GM12878 (cell line): Measurements from ENCODE around the gene PROX1. TPM values are rescaled to one million over a fixed set of nuclear protein-coding genes. Genes with fewer than 3 reads are reported as not detected.

Experiments
- BCLAF1 ChIP-seq: fragments of 450-650 bp; IDR thresholded peaks from 2 replicates; pipeline ENCODE4 v1.6.1; 2017; ENCODE audit warnings: antibody characterized with exemption, mild to moderate bottlenecking, moderate library complexity
- CEBPB ChIP-seq, 2 experiments: fragments of 150-350 bp in 1 of 2; IDR thresholded peaks; 2 replicates each; pipeline ENCODE4 v1.6.1; 2012 to 2014; ENCODE audit warnings: low read depth in 2 of 2, low read length in 2 of 2, borderline replicate concordance in 1 of 2, inconsistent platforms in 1 of 2
- NFIC ChIP-seq: IDR thresholded peaks from 2 replicates; pipeline ENCODE4 v1.6.1; 2012; ENCODE audit warnings: low read depth, mild to moderate bottlenecking, inconsistent platforms, low read length, moderate library complexity
- NR2F1 ChIP-seq: fragments of 450-650 bp; conservative IDR thresholded peaks from 2 replicates; pipeline ENCODE4 v1.6.1; 2017; ENCODE audit warnings: mild to moderate bottlenecking
- NRF1 ChIP-seq: conservative IDR thresholded peaks from 2 replicates; pipeline ENCODE4 v1.6.1; 2011; ENCODE audit warnings: mild to moderate bottlenecking, low read depth, low read length, improper control_type of control experiment
- RB1 ChIP-seq: fragments of 450-650 bp; formaldehyde crosslinking; IDR thresholded peaks from 2 replicates; pipeline ENCODE4 v1.6.1; 2017; ENCODE audit warnings: mild to moderate bottlenecking, borderline replicate concordance
- SMAD5 ChIP-seq: IDR thresholded peaks from 2 replicates; pipeline ENCODE4 v1.6.1; 2016; ENCODE audit warnings: antibody characterized with exemption, low read depth
- polyA plus RNA-seq, 11 experiments: library from polyadenylated mRNA; depleted of rRNA in 4 of 11; unstranded in 6 of 11; stranded (reverse) in 5 of 11; fragments of >200 nt; fragmentation: Nextera tagmentation in 4 of 11; fragmentation: Illumina TruSeq in 1 of 11; extraction: Ambion mirVana in 4 of 11; extraction: Trizol in 1 of 11; gene quantifications; 1 replicate in 1 of 11; 2 replicates in 10 of 11; pipeline versions ENCODE4 v1.2.1 to v1.2.3, GENCODE V29; 2011 to 2016; ENCODE audit warnings: inconsistent platforms in 2 of 11, missing spikeins in 2 of 11, low read depth in 1 of 11
- total RNA-seq, 4 experiments: library from RNA; depleted of rRNA in 3 of 4; stranded (reverse); fragments of >200 nt in 3 of 4; fragmentation: Illumina TruSeq in 1 of 4; extraction: Trizol in 1 of 4; gene quantifications; 2 replicates each; pipeline versions ENCODE4 v1.2.1 to v1.2.3, GENCODE V29; 2013 to 2021
- TF ChIP-seq, protein P1 (sequence below): fragments of 450-650 bp; IDR thresholded peaks from 2 replicates; pipeline ENCODE4 v1.6.1; 2016; ENCODE audit warnings: mild to moderate bottlenecking, moderate library complexity, borderline replicate concordance

PROX1 gene
- total and polyA plus RNA-seq, 10 of the 15 experiments (the other 5 are each of a cell fraction or from before 2014, with no cell fraction given) = under 0.01 to 0.44 (median 0.03) TPM; not detected in 4

DNA sequence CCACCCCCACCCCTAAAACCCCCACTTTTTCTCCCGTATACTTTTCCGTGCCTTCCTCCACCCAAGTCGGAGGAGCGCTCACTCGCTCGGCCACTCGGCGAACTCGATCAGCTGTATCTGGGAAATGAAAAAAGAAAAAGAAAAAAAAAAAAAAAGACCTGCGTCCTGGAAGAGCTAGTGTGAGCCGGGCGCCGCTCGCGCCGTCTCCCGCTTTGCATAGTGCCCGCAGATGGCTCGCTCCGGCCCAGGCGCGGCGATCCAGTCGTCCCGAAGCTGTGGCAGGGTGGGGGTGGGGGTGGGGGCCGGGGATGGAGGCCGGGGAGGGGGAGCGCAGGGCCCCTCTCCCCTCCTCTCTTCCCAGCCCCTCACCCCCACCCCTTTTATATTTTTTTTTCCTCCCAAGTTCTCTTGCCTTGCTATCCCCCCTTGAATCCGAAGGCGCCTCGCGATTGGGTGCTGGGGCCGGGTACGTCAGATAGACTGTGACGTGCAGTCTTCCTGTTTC is 299 bp upstream of the PROX1 start (continued):
- TF ChIP-seq BCLAF1 (no peak), SMAD5 (no peak), CEBPB (IDR thresholded peaks at IDR 0.05; ENCODE audit: borderline replicate concordance in 1 of 2, low read depth in 2 of 2, low read length in 2 of 2) (no peak), NFIC (no peak), NR2F1 (no peak), NRF1 (no peak), RB1 (no peak)
- TF ChIP-seq, protein P1, sequence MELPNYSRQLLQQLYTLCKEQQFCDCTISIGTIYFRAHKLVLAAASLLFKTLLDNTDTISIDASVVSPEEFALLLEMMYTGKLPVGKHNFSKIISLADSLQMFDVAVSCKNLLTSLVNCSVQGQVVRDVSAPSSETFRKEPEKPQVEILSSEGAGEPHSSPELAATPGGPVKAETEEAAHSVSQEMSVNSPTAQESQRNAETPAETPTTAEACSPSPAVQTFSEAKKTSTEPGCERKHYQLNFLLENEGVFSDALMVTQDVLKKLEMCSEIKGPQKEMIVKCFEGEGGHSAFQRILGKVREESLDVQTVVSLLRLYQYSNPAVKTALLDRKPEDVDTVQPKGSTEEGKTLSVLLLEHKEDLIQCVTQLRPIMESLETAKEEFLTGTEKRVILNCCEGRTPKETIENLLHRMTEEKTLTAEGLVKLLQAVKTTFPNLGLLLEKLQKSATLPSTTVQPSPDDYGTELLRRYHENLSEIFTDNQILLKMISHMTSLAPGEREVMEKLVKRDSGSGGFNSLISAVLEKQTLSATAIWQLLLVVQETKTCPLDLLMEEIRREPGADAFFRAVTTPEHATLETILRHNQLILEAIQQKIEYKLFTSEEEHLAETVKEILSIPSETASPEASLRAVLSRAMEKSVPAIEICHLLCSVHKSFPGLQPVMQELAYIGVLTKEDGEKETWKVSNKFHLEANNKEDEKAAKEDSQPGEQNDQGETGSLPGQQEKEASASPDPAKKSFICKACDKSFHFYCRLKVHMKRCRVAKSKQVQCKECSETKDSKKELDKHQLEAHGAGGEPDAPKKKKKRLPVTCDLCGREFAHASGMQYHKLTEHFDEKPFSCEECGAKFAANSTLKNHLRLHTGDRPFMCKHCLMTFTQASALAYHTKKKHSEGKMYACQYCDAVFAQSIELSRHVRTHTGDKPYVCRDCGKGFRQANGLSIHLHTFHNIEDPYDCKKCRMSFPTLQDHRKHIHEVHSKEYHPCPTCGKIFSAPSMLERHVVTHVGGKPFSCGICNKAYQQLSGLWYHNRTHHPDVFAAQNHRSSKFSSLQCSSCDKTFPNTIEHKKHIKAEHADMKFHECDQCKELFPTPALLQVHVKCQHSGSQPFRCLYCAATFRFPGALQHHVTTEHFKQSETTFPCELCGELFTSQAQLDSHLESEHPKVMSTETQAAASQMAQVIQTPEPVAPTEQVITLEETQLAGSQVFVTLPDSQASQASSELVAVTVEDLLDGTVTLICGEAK = no peak
